Ectodermal cell (in vitro differentiated cells): ENCODE results near the gene IFT43.
"Not testable (repeated sequence)": the region's sequence is repeated elsewhere in the genome, so short reads cannot be mapped to it uniquely, and the experiment has no call there.

Experiments used
- H3K27ac ChIP-seq: 2 replicates; pipeline ENCODE4 v1.7.0; 2013; ENCODE audit warnings: mild to moderate bottlenecking, low read depth, low read length; ENCODE audit not compliant: insufficient read depth, poor library complexity, severe bottlenecking
- H3K27me3 ChIP-seq: 2 replicates; pipeline ENCODE4 v1.7.0; 2013; ENCODE audit warnings: mild to moderate bottlenecking, low read length; ENCODE audit not compliant: insufficient read depth, control insufficient read depth, poor library complexity, severe bottlenecking
- H3K36me3 ChIP-seq: one replicate; pipeline ENCODE4 v1.7.0; 2013; ENCODE audit warnings: low read length; ENCODE audit not compliant: control insufficient read depth, insufficient read depth
- H3K4me1 ChIP-seq: one replicate; pipeline ENCODE4 v1.7.0; 2013; ENCODE audit warnings: low read length; ENCODE audit not compliant: control insufficient read depth, insufficient read depth
- H3K4me3 ChIP-seq: 2 replicates; pipeline ENCODE4 v1.7.0; 2013; ENCODE audit warnings: low read depth, low read length, control low read depth; ENCODE audit not compliant: insufficient read depth
- H3K9me3 ChIP-seq: 2 replicates; pipeline ENCODE4 v1.7.0; 2013; ENCODE audit warnings: mild to moderate bottlenecking, low read length, moderate library complexity; ENCODE audit not compliant: control insufficient read depth
- WGBS, 2 experiments: methylation state at CpG; one replicate each; pipeline ENCODE4 v1.1.7; 2013; ENCODE audit warnings: missing lambda C conversion rate in 2 of 2; 5-methylcytosine and 5-hydroxymethylcytosine counted together

Gene IFT43

DNA sequence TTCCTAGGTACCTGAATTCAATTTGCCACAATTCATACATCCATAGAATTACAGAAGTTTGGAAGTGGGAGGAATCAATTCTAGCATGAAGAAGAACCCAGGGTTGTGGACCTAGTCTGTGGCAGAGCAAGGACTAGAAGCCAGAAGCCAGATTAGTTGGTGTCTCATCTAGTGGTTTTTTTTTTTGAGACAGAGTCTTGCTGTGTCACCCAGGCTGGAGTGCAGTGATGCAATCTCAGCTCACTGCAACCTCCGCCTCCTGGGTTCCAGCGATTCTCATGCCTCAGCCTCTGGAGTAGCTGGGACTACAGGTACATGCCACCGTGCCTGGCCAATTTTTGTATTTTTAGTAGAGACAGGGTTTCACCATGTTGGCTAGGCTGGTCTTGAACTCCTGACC lies 24.1 kb downstream of the IFT43 start:
- not testable (repeated sequence) for H3K4me1 ChIP-seq, H3K27me3 ChIP-seq, H3K9me3 ChIP-seq, H3K4me3 ChIP-seq, H3K27ac ChIP-seq
- H3K36me3 ChIP-seq, result peaks cover 15% of the 10 kb centered on the region
- WGBS, 2 experiments, result 91 to 99% methylated on average over 3 of the region's 3 CpGs

DNA sequence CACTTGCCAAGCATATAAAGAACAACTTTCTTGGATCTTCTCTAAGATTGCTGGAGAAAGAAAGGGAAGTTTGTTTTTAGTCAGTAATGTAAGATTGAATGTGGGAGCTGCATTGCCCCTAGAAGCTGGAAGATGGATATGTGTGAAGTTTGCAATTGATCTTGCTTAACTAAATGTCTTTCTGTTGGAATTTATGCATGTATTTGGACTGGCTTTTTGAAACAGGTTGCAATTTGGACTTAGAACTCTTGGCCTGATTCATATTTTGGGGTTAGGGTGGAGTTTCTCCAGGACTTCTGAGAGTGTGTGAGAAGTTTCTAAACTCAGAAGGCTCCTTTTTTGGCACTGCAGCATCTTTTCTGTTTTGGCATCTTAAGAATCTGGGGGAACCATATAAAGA lies 26.4 kb downstream of the IFT43 start:
- H3K4me3 ChIP-seq, result no peak overlapping the region
- H3K27ac ChIP-seq, result no peak overlapping the region
- no peaks in the 10 kb centered on the region for H3K4me1 ChIP-seq
- no peaks in the 10 kb centered on the region for H3K27me3 ChIP-seq
- H3K9me3 ChIP-seq, result no peaks in the 10 kb centered on the region
- peaks cover 9% of the 10 kb centered on the region for H3K36me3 ChIP-seq

DNA sequence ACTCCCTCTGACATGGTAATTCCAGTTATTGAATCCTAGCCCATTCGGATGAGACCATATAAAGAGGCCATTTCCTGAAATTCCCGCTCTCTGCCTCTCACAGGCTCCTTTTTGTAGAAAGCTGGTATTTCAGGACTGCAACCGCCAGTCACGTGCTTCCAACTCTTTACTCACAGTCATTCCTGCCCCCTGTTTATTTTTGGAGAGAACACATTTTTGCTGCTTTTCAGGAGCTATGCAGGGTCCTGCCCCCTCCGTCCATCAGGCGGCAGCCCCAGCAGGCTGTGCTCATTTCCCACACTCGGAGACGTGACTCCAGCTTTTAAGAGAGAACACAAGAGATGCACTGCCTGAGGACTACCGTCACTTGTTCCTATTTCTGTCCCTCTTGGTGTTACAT lies 26.8 kb downstream of the IFT43 start:
- WGBS, 2 experiments, result 84 to 89% methylated on average over 9 of the region's 9 CpGs
- no peak overlapping the region for H3K27ac ChIP-seq
- no peak overlapping the region for H3K4me3 ChIP-seq
- H3K4me1 ChIP-seq, result no peaks in the 10 kb centered on the region
- H3K27me3 ChIP-seq, result no peaks in the 10 kb centered on the region
- peaks cover 9% of the 10 kb centered on the region for H3K36me3 ChIP-seq
- no peaks in the 10 kb centered on the region for H3K9me3 ChIP-seq

DNA sequence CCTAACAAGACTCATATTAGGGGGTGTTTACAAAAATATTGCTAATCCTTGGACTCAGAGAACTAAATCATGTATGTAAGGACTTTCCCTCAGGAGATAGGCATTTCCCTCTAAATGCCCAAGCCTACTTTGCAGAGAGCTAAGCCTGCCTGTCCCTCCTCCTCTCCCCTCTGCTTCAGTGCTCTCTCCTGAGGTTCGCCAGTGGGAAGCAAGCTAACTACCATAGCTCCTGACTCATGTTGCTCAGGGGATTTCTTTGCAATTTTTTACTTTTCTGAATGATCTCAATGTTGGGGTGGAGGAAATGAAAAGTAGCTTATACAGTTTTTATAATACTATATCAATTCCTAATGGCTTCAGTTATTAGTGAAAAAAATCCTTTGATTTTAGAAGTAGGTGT lies 29.6 kb downstream of the IFT43 start:
- Histone ChIP-seq H3K27me3 (no peaks in the 10 kb centered on the region), H3K27ac (no peak overlapping the region), H3K4me1 (no peaks in the 10 kb centered on the region), H3K4me3 (no peak overlapping the region), H3K36me3 (peaks cover 3% of the 10 kb centered on the region), H3K9me3 (no peaks in the 10 kb centered on the region)
- WGBS, 2 experiments, result 77 to 100% methylated on average over 1 of the region's 1 CpG

DNA sequence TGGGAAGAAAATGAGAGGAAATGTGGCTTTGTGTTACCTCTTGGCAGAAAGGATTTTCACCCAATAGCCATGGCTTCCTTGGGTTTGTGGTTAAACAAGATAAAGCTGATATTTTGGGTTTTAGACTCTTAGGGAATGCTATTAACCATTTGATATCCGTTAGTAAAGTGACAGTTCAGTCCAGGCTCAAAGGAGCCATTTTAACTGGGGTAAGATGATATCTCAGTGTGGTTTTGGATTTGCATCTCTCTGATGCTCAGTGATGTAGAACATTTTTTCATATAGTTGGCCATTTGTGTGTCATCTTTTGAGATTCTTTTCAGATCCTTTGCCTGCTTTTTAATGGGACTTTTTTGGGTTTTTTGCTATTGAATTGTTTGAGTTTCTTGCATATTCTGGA lies 30.1 kb downstream of the IFT43 start:
- Histone ChIP-seq H3K4me1 (no peaks in the 10 kb centered on the region), H3K9me3 (no peaks in the 10 kb centered on the region), H3K4me3 (no peak overlapping the region), H3K36me3 (peaks cover 6% of the 10 kb centered on the region), H3K27ac (no peak overlapping the region), H3K27me3 (no peaks in the 10 kb centered on the region)
- WGBS, 2 experiments, result 89 to 98% methylated on average over 1 of the region's 1 CpG

DNA sequence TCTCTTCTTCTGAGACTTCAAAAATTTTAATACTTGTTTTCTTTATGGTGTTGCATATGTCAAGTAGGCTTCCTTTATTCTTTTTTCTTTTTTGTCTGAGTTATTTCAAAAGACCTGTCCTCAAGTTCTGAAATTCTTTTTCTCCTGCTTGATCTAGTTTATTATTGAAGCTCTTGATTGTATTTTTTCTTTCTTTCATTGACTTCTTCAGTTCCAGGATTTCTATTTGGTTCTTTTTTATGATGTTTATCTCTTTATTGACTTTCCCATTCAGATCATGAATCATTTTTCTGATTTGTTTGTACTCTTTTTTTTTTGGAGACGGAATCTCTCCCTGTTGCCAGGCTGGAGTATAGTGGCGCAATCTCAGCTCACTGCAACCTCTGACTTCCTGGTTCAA lies 34.1 kb downstream of the IFT43 start:
- Histone ChIP-seq H3K9me3 (no peaks in the 10 kb centered on the region), H3K4me1 (no peaks in the 10 kb centered on the region), H3K4me3 (no peak overlapping the region), H3K27ac (no peak overlapping the region), H3K27me3 (no peaks in the 10 kb centered on the region), H3K36me3 (peaks cover 10% of the 10 kb centered on the region)
- WGBS, 2 experiments, result 96 to 100% methylated on average over 2 of the region's 2 CpGs

DNA sequence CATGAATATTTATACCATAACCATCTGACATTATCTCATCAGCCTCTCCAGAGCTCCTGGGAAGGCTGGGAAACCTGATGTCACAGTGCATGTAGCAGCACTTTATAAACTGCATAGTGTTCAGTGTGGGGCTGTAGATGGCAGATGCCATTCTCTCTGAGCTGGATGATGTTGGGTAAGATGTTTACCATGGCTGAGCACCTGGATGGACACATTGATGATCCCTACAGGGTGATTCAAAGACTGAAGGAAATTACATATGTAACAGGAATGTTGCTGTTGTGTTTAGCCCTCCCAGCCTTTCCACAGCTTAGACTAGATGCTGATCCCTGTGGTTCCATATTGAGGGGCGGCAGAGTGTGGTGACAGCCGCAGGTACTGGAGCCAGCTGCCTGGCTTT lies 37.4 kb downstream of the IFT43 start:
- WGBS, 2 experiments, result 94 to 96% methylated on average over 2 of the region's 2 CpGs
- H3K4me3 ChIP-seq, result no peak overlapping the region

DNA sequence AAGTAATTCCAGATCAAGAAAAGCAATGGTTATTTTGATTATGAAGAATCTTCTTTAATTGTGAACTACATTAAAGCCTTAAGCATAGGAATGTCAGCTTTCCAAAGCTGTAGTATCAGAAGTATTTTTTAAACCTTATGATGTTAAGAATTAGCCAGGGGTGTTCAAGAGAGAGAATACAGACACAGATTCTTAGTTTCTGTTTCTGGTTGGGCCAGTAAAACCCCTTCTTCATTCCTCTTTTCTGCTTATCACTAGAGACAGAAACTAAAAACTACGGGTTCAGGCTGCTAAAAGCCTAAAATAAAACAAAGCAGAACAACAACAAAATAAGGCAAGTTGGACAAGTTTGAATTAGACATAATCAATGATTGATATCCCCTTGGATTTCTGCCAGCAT lies 38.2 kb downstream of the IFT43 start:
- H3K9me3 ChIP-seq, result no peaks in the 10 kb centered on the region
- H3K27ac ChIP-seq, result no peak overlapping the region
- no peaks in the 10 kb centered on the region for H3K27me3 ChIP-seq
- no peaks in the 10 kb centered on the region for H3K4me1 ChIP-seq
- 80 to 83% methylated on average over 1 of the region's 1 CpG for WGBS, 2 experiments
- H3K36me3 ChIP-seq, result peaks cover 10% of the 10 kb centered on the region
- no peak overlapping the region for H3K4me3 ChIP-seq

More for the DNA sequence above, 37.4 kb downstream of the IFT43 start:
- Histone ChIP-seq H3K36me3 (peaks cover 10% of the 10 kb centered on the region), H3K27me3 (no peaks in the 10 kb centered on the region), H3K27ac (no peak overlapping the region), H3K9me3 (no peaks in the 10 kb centered on the region), H3K4me1 (no peaks in the 10 kb centered on the region)

DNA sequence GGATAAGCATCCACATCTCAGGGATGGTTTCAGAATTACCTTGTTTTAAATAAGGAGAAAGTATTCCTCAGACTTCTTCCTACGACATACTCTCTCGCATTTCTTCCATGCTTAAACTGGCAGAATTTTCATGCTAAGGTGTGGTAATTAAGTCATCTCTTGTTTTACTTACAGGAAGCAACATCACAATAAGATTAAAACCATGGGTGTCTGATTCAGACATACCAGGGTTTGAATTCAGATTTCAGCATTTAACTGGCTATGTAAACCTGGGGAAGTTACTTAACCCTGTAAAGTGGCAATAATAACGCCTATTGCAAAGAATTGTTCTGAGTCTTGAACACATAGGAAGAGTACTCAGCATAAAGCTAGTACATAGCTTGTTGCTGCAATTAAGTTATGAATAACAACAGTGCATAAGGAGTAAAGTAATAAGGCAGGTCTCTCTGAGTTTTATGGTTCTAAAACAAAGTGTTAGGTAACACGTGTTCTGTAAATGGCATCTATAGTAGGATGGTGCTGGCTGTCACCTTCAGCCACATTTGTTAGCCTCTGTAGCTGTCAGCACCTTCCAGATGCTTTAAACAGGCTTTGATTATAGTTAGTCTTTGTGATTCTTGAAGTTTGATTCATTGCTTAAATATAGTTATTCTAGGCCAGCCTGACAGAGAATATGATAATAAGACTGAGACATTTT lies 38.8 kb downstream of the IFT43 start:
- 93% methylated on average over 2 to 4 of the region's 4 CpGs for WGBS, 2 experiments
- Histone ChIP-seq H3K4me3 (no peak overlapping the region), H3K9me3 (no peaks in the 10 kb centered on the region)

DNA sequence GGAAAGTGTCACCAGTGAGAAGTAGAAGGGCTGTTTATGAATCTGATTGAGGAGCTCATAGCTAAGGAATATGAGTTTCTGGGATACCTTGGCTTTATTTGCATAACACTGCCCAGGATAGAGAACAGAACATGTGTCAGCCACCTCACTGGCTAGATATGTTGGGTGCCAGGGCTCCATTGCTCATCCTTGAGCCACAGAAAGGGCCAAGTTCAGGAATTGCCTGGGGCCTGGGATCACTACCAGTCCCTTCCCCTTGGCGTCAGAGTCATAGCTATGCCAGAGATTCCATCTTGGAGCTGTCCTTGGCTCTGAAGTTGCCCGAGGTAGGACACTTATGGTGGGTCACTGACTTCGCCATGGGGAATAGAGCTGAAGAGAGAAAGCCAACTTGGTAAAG lies 49.0 kb downstream of the IFT43 start:
- H3K27me3 ChIP-seq, result no peaks in the 10 kb centered on the region
- no peaks in the 10 kb centered on the region for H3K4me1 ChIP-seq
- H3K36me3 ChIP-seq, result no peaks in the 10 kb centered on the region
- no peak overlapping the region for H3K27ac ChIP-seq
- no peak overlapping the region for H3K4me3 ChIP-seq
- no peaks in the 10 kb centered on the region for H3K9me3 ChIP-seq
- WGBS, 2 experiments, result 91 to 95% methylated on average over 3 of the region's 3 CpGs

More for the DNA sequence above, 38.8 kb downstream of the IFT43 start:
- Histone ChIP-seq H3K27ac (no peak overlapping the region), H3K27me3 (no peaks in the 10 kb centered on the region), H3K4me1 (no peaks in the 10 kb centered on the region), H3K36me3 (peaks cover 10% of the 10 kb centered on the region)

DNA sequence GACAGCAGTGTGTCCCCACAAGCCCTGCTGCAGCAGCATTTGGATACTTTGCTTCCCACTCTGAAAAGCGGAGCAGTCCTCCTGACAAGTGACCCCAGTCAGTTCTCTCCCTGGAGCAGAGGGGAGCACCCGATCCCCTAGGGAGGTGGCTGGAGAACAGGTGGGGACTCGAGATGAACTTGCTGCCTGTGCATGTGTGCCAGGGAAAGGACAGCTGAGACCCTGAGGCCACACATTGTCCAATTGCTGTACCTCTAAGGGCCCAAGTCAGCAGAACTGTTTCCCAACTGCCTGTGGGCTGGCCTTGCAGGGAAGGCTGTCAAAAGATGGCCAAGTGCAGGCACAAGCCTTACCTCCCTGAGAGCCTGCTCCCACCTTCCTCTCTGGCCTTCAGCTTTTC lies 55.1 kb downstream of the IFT43 start:
- Histone ChIP-seq H3K27ac (no peak overlapping the region), H3K4me3 (no peak overlapping the region), H3K36me3 (no peaks in the 10 kb centered on the region), H3K4me1 (peaks cover 4% of the 10 kb centered on the region), H3K27me3 (no peaks in the 10 kb centered on the region), H3K9me3 (no peaks in the 10 kb centered on the region)
- 90 to 94% methylated on average over 3 of the region's 3 CpGs for WGBS, 2 experiments
